DND-41 (cell line): ENCODE data around the gene CCDC6.

Experiments used
- ATAC-seq: fragments of 200-7000 bp; cut with Tn5 transposase; 3 replicates; pipeline ENCODE4 v1.9.1; 2021; ENCODE audit warnings: low read depth; ENCODE audit not compliant: insufficient read depth
- DNase-seq: peaks from one replicate; pipeline ENCODE4 v3.0.0-alpha.2; 2020
- H2AFZ ChIP-seq: 2 replicates; pipeline ENCODE4 v1.6.0; 2012; ENCODE audit warnings: low read depth, low read length
- H3K27ac ChIP-seq: 2 replicates; pipeline ENCODE4 v1.5.1; 2012; ENCODE audit warnings: low read length, inconsistent platforms
- H3K27me3 ChIP-seq: fragments of 200-600 bp; sonication (generic); 2 replicates; pipeline ENCODE4 v1.6.0; 2012; ENCODE audit warnings: low read length, mild to moderate bottlenecking, inconsistent platforms; ENCODE audit not compliant: insufficient read depth, poor library complexity
- H3K36me3 ChIP-seq: 2 replicates; pipeline ENCODE4 v1.5.1; 2012; ENCODE audit warnings: low read length, inconsistent platforms; ENCODE audit not compliant: insufficient read depth
- H3K4me1 ChIP-seq: 2 replicates; pipeline ENCODE4 v1.5.1; 2012; ENCODE audit warnings: mild to moderate bottlenecking, low read length; ENCODE audit not compliant: insufficient read depth
- H3K4me2 ChIP-seq: 2 replicates; pipeline ENCODE4 v1.6.0; 2012; ENCODE audit warnings: mild to moderate bottlenecking, moderate library complexity, low read length, inconsistent platforms; ENCODE audit not compliant: insufficient read depth
- H3K4me3 ChIP-seq, 2 experiments: fragments of 200-600 bp in 1 of 2; shearing (Covaris generic) in 1 of 2; 2 replicates each; pipeline ENCODE4 v1.5.1; 2012 to 2016; ENCODE audit warnings: inconsistent platforms in 2 of 2, low read length in 2 of 2, mild to moderate bottlenecking in 2 of 2, low read depth in 1 of 2, moderate library complexity in 1 of 2
- H3K79me2 ChIP-seq: 2 replicates; pipeline ENCODE4 v1.6.0; 2012; ENCODE audit warnings: low read length, inconsistent platforms; ENCODE audit not compliant: insufficient read depth
- H3K9ac ChIP-seq: 2 replicates; pipeline ENCODE4 v1.6.0; 2012; ENCODE audit warnings: low read depth, mild to moderate bottlenecking, inconsistent platforms, low read length, moderate library complexity
- H3K9me3 ChIP-seq: 2 replicates; pipeline ENCODE4 v1.5.1; 2012; ENCODE audit warnings: low read length, moderate library complexity, mild to moderate bottlenecking, inconsistent platforms; ENCODE audit not compliant: insufficient read depth, severe bottlenecking
- H4K20me1 ChIP-seq: 2 replicates; pipeline ENCODE4 v1.6.0; 2012; ENCODE audit warnings: low read length; ENCODE audit not compliant: insufficient read depth
- EZH2 ChIP-seq: IDR thresholded peaks from 3 replicates; pipeline ENCODE4 v1.6.1; 2012; ENCODE audit warnings: borderline replicate concordance, low read depth, mild to moderate bottlenecking, moderate library complexity, low read length, inconsistent platforms; ENCODE audit not compliant: severe bottlenecking
- TF ChIP-seq, protein P1 (sequence below): IDR thresholded peaks from 2 replicates; pipeline ENCODE4 v1.5.1; 2012; ENCODE audit warnings: borderline replicate concordance, low read length, moderate library complexity, mild to moderate bottlenecking; ENCODE audit not compliant: poor library complexity, severe bottlenecking; ENCODE audit errors: extremely low read depth

The CCDC6 gene

DNA sequence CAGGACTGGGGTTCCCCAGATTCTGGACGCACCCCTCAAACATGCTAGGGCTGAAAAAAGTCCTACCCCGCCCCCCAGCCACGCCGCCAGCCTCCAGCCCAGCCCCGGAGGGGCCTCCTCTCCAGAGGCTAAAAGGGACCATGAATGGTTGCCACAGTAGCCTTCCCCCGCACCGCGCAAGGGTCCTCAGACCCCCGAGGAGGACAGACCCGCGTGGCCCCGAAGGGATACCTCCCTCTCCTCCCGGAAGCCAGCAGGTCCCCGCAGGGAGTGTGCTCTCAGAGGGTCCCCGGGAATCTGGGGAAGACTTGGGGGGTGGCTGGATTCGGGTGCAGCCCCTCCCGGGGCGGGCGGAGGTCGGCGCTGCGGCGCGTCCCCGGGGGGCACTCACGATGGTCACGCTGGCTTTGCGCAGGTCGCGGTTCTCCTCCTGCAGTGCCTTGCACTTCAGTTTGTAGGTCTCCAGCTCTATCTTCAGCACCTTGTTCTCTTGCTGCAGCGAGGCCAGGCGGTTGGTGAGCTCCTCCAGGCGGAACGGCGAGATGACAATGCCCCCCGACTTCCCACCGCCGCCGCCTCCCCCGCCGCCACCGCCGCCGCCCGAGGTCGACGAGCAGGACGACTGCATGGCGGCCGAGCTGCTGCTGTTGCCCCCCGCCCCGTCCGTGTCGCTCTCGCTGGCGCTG lies 482 bp downstream of the CCDC6 start:
- H3K9ac ChIP-seq = peak overlapping the region; percentile 80
- H3K27me3 ChIP-seq = no peaks in the 10 kb centered on the region
- H3K4me1 ChIP-seq = peaks cover 43% of the 10 kb centered on the region
- peak overlapping the region; percentile 82 for H2AFZ ChIP-seq
- H3K4me3 ChIP-seq = peak overlapping the region; percentile 95
- DNase-seq (peak; percentile 26), ATAC-seq (peak; percentile 3)
- no peak for TF ChIP-seq EZH2
- TF ChIP-seq, protein P1, sequence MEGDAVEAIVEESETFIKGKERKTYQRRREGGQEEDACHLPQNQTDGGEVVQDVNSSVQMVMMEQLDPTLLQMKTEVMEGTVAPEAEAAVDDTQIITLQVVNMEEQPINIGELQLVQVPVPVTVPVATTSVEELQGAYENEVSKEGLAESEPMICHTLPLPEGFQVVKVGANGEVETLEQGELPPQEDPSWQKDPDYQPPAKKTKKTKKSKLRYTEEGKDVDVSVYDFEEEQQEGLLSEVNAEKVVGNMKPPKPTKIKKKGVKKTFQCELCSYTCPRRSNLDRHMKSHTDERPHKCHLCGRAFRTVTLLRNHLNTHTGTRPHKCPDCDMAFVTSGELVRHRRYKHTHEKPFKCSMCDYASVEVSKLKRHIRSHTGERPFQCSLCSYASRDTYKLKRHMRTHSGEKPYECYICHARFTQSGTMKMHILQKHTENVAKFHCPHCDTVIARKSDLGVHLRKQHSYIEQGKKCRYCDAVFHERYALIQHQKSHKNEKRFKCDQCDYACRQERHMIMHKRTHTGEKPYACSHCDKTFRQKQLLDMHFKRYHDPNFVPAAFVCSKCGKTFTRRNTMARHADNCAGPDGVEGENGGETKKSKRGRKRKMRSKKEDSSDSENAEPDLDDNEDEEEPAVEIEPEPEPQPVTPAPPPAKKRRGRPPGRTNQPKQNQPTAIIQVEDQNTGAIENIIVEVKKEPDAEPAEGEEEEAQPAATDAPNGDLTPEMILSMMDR = no peak
- peak overlapping the region; percentile 96 for H3K4me2 ChIP-seq
- H3K79me2 ChIP-seq = peaks cover 61% of the 10 kb centered on the region
- peaks cover 4% of the 10 kb centered on the region; the same call in 1 of the 2 replicates for H3K36me3 ChIP-seq
- H4K20me1 ChIP-seq = peaks cover 38% of the 10 kb centered on the region
- H3K9me3 ChIP-seq = no peaks in the 10 kb centered on the region
- peak overlapping the region; percentile 96 for H3K27ac ChIP-seq

- H3K79me2 ChIP-seq = peaks cover 68% of the 10 kb centered on the region
Measured at GRCh38 chr10:59905066-59905730, 1.2 kb downstream of the CCDC6 start.

DNA sequence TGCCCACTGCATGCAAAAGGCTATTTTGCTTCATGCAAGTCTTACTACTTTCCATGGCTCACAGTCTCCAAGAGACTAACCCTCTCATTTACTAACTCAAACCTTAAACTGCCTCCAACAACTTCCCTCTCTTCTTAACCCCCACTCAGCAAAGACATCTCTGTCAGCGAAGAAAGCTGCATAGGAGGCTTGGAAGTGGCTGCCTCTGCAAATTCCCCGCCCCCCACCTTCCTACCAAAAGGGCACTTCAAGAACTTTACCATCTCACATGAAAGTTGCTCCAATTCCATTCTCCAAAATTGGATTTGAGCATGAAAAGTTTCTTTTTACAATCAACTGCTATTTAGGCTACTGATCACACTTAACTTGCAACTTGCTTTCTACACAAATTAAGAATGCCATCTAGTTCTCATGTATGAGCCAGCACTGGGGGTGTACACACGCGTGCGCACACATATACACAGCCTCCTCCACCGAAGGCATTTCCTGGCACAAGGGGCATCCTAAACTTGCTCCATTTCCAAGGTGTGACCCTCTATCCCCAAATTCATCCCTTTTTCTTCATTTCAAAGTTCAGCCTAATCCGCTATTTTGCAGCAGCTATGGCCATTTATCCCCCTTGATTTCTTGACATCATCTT lies 1.8 kb downstream of the CCDC6 start:
- Histone ChIP-seq H3K4me1 (peaks cover 47% of the 10 kb centered on the region), H3K27me3 (no peaks in the 10 kb centered on the region), H3K4me3 (peak overlapping the region; percentile 95; a peak in 3 of 4 replicates), H3K9me3 (no peaks in the 10 kb centered on the region), H3K4me2 (peak overlapping the region; percentile 96), H3K79me2 (peaks cover 75% of the 10 kb centered on the region), H3K27ac (peak overlapping the region; percentile 96; the same call in 1 of the 2 replicates), H3K9ac (peak overlapping the region; percentile 80), H4K20me1 (peaks cover 52% of the 10 kb centered on the region), H2AFZ (no peak overlapping the region), H3K36me3 (peaks cover 15% of the 10 kb centered on the region)
- ATAC-seq (no peak), DNase-seq (no peak)
- TF ChIP-seq EZH2 = no peak

More at GRCh38 chr10:59905066-59905730, 1.2 kb downstream of the CCDC6 start:
- H3K9me3 ChIP-seq = no peaks in the 10 kb centered on the region
- peaks cover 43% of the 10 kb centered on the region for H3K4me1 ChIP-seq
- H4K20me1 ChIP-seq = peaks cover 45% of the 10 kb centered on the region
- peak overlapping the region; percentile 96 for H3K4me2 ChIP-seq
- peak overlapping the region; percentile 96 for H3K27ac ChIP-seq
- no peak for DNase-seq
- peak overlapping the region; percentile 82 for H2AFZ ChIP-seq
- H3K4me3 ChIP-seq = peak overlapping the region; percentile 95
- H3K36me3 ChIP-seq = peaks cover 8% of the 10 kb centered on the region; the same call in 1 of the 2 replicates
- no peaks in the 10 kb centered on the region for H3K27me3 ChIP-seq
- no peak for TF ChIP-seq EZH2
- TF ChIP-seq, protein P1 = no peak
- no peak for ATAC-seq
- H3K9ac ChIP-seq = peak overlapping the region; percentile 80
